Retinal pigment epithelial cell (primary cell): ENCODE results near the gene SHISA3.

Source experiments
- DNase-seq: peaks from one replicate; pipeline ENCODE4 v3.0.0-alpha.2; 2010; ENCODE audit warnings: low read depth
- H3K4me3 ChIP-seq: 2 replicates; pipeline ENCODE4 v1.5.1; 2011; ENCODE audit warnings: mild to moderate bottlenecking, low read length, control low read depth, moderate library complexity
- TF ChIP-seq, protein P1 (sequence below): conservative IDR thresholded peaks from 2 replicates; pipeline ENCODE4 v1.5.1; 2011; ENCODE audit warnings: low read depth, low read length, control low read depth, inconsistent platforms

Gene SHISA3

DNA sequence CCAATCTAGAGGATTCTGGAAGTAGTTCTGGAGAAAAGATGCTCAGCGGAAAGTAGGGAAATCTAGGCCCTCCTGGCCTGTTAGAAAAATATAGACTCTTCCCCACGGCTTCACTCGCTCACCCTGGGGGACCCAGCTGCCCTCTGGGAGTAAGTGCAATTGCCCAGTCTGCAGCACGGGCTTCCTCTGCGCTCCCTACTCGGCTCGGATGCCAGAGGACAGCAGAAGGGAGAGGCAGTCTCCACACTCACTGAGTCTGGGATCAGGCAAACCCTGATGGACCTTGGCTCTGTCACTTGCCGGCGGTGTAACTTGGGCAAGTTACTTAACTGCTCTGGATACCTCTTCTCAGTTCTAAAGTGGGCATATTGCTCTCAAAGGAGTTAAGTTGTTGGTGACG, 2.1 kb downstream of the SHISA3 start:
- no peak overlapping the region for H3K4me3 ChIP-seq
- no peak for DNase-seq
- TF ChIP-seq, protein P1, sequence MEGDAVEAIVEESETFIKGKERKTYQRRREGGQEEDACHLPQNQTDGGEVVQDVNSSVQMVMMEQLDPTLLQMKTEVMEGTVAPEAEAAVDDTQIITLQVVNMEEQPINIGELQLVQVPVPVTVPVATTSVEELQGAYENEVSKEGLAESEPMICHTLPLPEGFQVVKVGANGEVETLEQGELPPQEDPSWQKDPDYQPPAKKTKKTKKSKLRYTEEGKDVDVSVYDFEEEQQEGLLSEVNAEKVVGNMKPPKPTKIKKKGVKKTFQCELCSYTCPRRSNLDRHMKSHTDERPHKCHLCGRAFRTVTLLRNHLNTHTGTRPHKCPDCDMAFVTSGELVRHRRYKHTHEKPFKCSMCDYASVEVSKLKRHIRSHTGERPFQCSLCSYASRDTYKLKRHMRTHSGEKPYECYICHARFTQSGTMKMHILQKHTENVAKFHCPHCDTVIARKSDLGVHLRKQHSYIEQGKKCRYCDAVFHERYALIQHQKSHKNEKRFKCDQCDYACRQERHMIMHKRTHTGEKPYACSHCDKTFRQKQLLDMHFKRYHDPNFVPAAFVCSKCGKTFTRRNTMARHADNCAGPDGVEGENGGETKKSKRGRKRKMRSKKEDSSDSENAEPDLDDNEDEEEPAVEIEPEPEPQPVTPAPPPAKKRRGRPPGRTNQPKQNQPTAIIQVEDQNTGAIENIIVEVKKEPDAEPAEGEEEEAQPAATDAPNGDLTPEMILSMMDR = no peak

DNA sequence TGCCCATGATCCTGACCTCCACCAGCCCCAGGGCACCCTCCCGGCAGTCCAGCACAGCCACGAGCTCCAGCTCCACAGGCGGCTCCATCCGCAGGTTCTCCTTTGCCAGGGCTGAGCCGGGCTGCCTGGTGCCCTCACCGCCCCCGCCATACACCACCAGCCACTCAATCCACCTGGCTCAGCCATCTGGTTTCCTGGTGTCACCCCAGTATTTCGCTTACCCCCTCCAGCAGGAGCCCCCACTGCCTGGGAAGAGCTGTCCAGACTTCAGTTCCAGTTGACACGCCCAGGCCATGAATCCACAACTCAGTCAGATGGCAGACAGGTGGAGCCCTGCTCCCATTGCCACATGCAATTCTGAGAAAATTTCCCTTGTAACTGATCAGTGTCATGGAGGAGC, 3.9 kb downstream of the SHISA3 start:
- no peak for DNase-seq
- no peak overlapping the region for H3K4me3 ChIP-seq
- TF ChIP-seq, protein P1 = peak; percentile 33

DNA sequence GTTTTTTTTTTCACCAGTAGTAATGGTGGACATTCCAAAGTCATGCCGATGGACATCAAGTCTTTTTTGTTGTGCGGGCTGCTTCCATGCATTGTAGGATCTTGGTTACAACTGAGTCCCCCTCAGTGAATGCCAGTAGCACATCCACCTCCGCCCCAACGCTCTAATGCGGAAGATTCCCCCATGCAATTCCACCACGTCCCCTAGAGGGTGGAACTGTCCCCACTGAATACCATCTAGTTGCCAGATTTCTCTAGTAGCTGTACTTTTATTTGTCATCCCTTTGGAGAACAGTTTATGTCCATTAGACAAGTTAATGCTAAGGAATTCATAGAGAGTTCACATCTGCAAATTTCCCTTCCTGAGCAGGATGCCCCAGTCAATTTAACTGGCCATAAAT, 6.7 kb downstream of the SHISA3 start:
- no peak for DNase-seq

DNA sequence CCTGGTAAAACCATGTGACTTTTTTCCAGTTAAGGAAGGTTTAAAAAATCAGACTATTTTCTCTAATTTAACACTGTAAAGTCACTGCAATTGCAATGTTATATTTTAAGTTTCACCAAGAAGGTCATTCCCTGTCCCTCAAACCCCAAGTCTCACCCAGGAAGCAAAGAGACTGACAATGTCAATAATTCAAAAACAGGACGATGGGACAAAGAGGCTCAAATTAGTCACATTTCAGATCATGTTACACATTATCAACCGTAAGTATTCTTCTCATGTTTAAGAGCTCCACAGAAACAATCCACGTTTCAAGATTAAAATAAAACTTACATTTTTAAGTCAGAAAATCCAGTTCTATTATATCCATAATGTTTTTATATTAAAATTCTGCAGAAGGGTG, 13.2 kb downstream of the SHISA3 start:
- no peak overlapping the region for H3K4me3 ChIP-seq
- TF ChIP-seq, protein P1 = no peak
- no peak for DNase-seq

More for the DNA sequence above, 6.7 kb downstream of the SHISA3 start:
- TF ChIP-seq, protein P1 = peak; percentile 7
- no peak overlapping the region for H3K4me3 ChIP-seq

DNA sequence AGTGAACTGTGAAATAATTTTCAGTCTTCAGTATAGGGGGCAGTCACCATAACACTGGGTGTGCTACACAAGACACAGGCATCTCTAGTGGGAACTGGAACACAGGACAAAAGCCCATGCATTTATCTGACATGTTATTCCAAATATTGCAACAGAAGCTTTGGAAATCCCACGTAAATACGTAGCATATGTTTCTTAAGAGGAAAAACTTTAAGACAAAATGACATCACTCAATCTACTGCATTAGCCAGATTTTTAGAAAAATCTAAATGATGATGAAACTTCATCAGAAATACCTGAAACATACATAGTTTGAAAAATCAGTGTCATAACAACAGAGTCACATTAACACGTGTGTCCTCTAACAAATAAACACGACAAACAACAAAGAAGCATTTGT, 14.5 kb downstream of the SHISA3 start:
- TF ChIP-seq, protein P1 = no peak
- no peak for DNase-seq
- no peak overlapping the region for H3K4me3 ChIP-seq

DNA sequence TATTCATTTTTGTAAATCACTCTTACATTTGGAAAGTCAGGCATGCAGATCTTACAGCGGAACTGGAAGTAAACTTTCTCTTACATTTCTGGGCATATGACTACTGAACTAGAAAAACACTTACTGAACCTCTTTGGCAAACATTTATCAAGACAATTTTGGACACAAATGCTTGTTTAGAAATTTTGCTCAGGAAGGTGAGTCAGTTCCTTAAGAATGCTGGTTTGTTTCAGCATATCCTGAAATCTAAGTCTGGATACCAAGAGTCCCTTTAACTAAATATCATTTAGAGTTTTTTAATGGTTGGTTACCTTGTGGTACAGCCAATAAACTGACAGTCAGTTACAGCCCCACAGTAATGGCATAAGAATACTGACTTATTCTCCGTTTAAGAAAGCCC, 15.0 kb downstream of the SHISA3 start:
- H3K4me3 ChIP-seq = no peak overlapping the region
- TF ChIP-seq, protein P1 = no peak
- DNase-seq = peak; percentile 53

DNA sequence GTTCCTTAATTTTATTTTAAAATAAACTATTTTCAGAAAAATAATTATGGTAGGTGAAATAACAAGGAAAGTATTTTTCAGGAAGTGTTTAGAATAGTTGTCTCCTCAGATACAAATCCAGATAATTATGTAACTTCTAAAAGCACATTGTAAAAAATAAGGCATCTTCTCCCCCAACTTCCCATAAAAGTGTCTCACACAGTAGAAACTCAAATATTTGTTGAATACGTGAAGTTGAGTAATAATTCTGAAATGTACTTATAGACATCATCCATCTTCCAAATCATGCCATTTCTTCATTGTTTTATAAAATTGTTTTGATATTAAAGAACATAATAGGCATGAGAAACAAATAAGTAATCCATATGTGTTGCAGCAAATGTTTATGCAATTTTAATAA, 18.0 kb downstream of the SHISA3 start:
- H3K4me3 ChIP-seq = no peak overlapping the region
- DNase-seq = no peak
- TF ChIP-seq, protein P1 = no peak
